K562 (cell line): Measurements from ENCODE around the gene FOXN3. TPM values are rescaled to one million over a fixed set of nuclear protein-coding genes. Genes with fewer than 3 reads are reported as not detected.

Source experiments
- ATAC-seq: fragments of 200-7000 bp; cut with Tn5 transposase; 3 replicates; pipeline ENCODE4 v1.9.1; 2020; ENCODE audit warnings: moderate library complexity
- BruUV-seq: library from RNA; stranded (reverse); fragments of 400-500 nt; replicated peaks from 2 replicates; lab custom pipeline; 2021; lab: Mats Ljungman, UMichigan
- CTCF ChIA-PET: fragments of 300-600 bp; formaldehyde crosslinking; extraction: SDS; loops from one replicate; lab custom pipeline; 2021; ENCODE audit warnings: low intra/inter-chr PET ratio; lab: Yijun Ruan, JAX
- POLR2A ChIA-PET: fragments of 300-600, 350-650 bp; sonication (Branson Sonifier 250); formaldehyde crosslinking; extraction: SDS; loops from one replicate; lab custom pipeline; 2021; ENCODE audit warnings: antibody characterized with exemption, inconsistent platforms; lab: Yijun Ruan, JAX
- DNase-seq, 4 experiments: peaks; one replicate each; pipeline versions ENCODE4 v3.0.0 to v3.0.0-alpha.2; 2011 to 2018; ENCODE audit warnings: low spot score in 3 of 4, mixed read lengths in 3 of 4; ENCODE audit errors: extremely low read depth in 1 of 4
- FAIRE-seq: peaks from 2 replicates; lab custom pipeline; 2011; peaks lifted over from hg19 to GRCh38; lab: Jason Lieb, UNC
- H2AFZ ChIP-seq: 2 replicates; pipeline ENCODE4 v1.6.0; 2011; ENCODE audit warnings: low read depth, low read length, control low read depth, inconsistent platforms
- H3K27ac ChIP-seq: fragments of 200-600 bp; 3 replicates; pipeline ENCODE4 v1.8.0; 2011; ENCODE audit warnings: low read depth, mild to moderate bottlenecking, control low read depth, inconsistent platforms, low read length, moderate library complexity, mixed read lengths; ENCODE audit errors: extremely low read depth
- H3K27me3 ChIP-seq, 2 experiments: fragments of 300-600 bp in 1 of 2; 2 replicates in 1 of 2; 3 replicates in 1 of 2; pipeline versions ENCODE4 v1.6.0 to v1.8.0; 2011; ENCODE audit warnings: inconsistent platforms in 2 of 2, low read length in 2 of 2, mild to moderate bottlenecking in 1 of 2, mixed read lengths in 1 of 2, moderate library complexity in 1 of 2; ENCODE audit not compliant: control insufficient read depth in 2 of 2, insufficient read depth in 2 of 2
- H3K36me3 ChIP-seq: fragments of 300-600 bp; 3 replicates; pipeline ENCODE4 v1.8.0; 2011; ENCODE audit warnings: mild to moderate bottlenecking, low read length, inconsistent platforms; ENCODE audit not compliant: control insufficient read depth, insufficient read depth
- H3K4me1 ChIP-seq, 2 experiments: fragments of 200-600 bp in 1 of 2; replicated peaks in 1 of 2; 2 replicates in 1 of 2; 3 replicates in 1 of 2; pipeline versions ENCODE4 v1.5.1 to v1.8.0; 2011; ENCODE audit warnings: inconsistent platforms in 2 of 2, low read length in 2 of 2, mild to moderate bottlenecking in 1 of 2, mixed read lengths in 1 of 2, moderate library complexity in 1 of 2; ENCODE audit not compliant: control insufficient read depth in 2 of 2, insufficient read depth in 2 of 2
- H3K4me2 ChIP-seq: 2 replicates; pipeline ENCODE4 v1.6.1; 2011; ENCODE audit warnings: low read length, control low read depth, inconsistent platforms, mixed read lengths; ENCODE audit not compliant: insufficient read depth
- H3K4me3 ChIP-seq: fragments of 200-600 bp; sonication (generic), shearing (Covaris generic); 2 replicates; pipeline ENCODE4 v1.5.1; 2016; ENCODE audit warnings: control low read depth, inconsistent platforms
- H3K79me2 ChIP-seq: fragments of 200-600 bp; 3 replicates; pipeline ENCODE4 v1.8.0; 2011; ENCODE audit warnings: low read length, inconsistent platforms; ENCODE audit not compliant: control insufficient read depth, insufficient read depth
- H3K9ac ChIP-seq, 2 experiments: 2 replicates each; pipeline versions ENCODE4 v1.6.0 to v1.6.1; 2011; ENCODE audit warnings: low read depth in 2 of 2, low read length in 2 of 2, control low read depth in 1 of 2, inconsistent platforms in 1 of 2, mild to moderate bottlenecking in 1 of 2, mixed read lengths in 1 of 2; ENCODE audit not compliant: insufficient read depth in 1 of 2
- H3K9me1 ChIP-seq: one replicate; pipeline ENCODE4 v1.6.0; 2011; ENCODE audit warnings: inconsistent platforms, mild to moderate bottlenecking, low read length, moderate library complexity; ENCODE audit not compliant: control insufficient read depth, insufficient read depth
- H3K9me3 ChIP-seq: replicated peaks from 2 replicates; pipeline ENCODE4 v1.5.1; 2011; ENCODE audit warnings: low read depth, low read length, inconsistent platforms; ENCODE audit not compliant: control insufficient read depth, insufficient read depth
- H4K20me1 ChIP-seq: replicated peaks from 2 replicates; pipeline ENCODE4 v1.6.1; 2011; ENCODE audit warnings: low read length, inconsistent platforms, mixed read lengths; ENCODE audit not compliant: control insufficient read depth, insufficient read depth
- CHD2 ChIP-seq: IDR thresholded peaks from 2 replicates; pipeline ENCODE4 v1.6.1; 2011; ENCODE audit warnings: low read depth, low read length
- CREBBP ChIP-seq: IDR thresholded peaks from one replicate; pipeline ENCODE4 v1.6.1; 2012; ENCODE audit warnings: low read depth, mild to moderate bottlenecking, control low read depth, inconsistent platforms, low read length
- HIVEP1 ChIP-seq: fragments of 250-450 bp; sonication (Bioruptor Pico); IDR thresholded peaks from 2 replicates; pipeline ENCODE4 v1.4.0; 2020; ENCODE audit warnings: mild to moderate bottlenecking
- NFYB ChIP-seq: IDR thresholded peaks from 2 replicates; pipeline ENCODE4 v1.6.1; 2011; ENCODE audit warnings: mild to moderate bottlenecking, moderate library complexity; ENCODE audit not compliant: insufficient read length; ENCODE audit errors: extremely low read depth
- RHOXF2B ChIP-seq: fragments of 250-450 bp; sonication (Bioruptor Pico); conservative IDR thresholded peaks from 2 replicates; pipeline ENCODE4 v1.5.1; 2021
- STAT5A ChIP-seq: IDR thresholded peaks from 2 replicates; pipeline ENCODE4 v1.6.1; 2012; ENCODE audit warnings: low read length, inconsistent platforms, borderline replicate concordance
- TAF1 ChIP-seq: IDR thresholded peaks from 2 replicates; pipeline ENCODE4 v1.6.1; 2011; ENCODE audit warnings: mild to moderate bottlenecking, low read length, moderate library complexity; ENCODE audit not compliant: insufficient read depth, control insufficient read depth, severe bottlenecking; ENCODE audit errors: extremely low read depth
- TCFL5 ChIP-seq: fragments of 250-450 bp; sonication (Bioruptor Pico); conservative IDR thresholded peaks from 2 replicates; pipeline ENCODE4 v1.6.1; 2021; ENCODE audit warnings: mild to moderate bottlenecking, moderate library complexity, matching md5 sums
- ZNF146 ChIP-seq: IDR thresholded peaks from one replicate; pipeline ENCODE4 v1.6.1; 2018; ENCODE audit warnings: missing compliant biosample characterization; ENCODE audit not compliant: unreplicated experiment
- ZNF589 ChIP-seq: fragments of 200-800 bp; sonication (Bioruptor generic); IDR thresholded peaks from 2 replicates; pipeline ENCODE4 v1.6.1; 2016; ENCODE audit warnings: low read depth, missing genetic modification characterization, missing compliant biosample characterization
- WGBS: fragments of 100-300 bp; shearing (Covaris generic); methylation state at CpG from one replicate; pipeline ENCODE4 v1.1.6; 2016; ENCODE audit warnings: low coverage, mixed read lengths; ENCODE audit not compliant: insufficient coverage; ENCODE audit errors: missing lambda C conversion rate; 5-methylcytosine and 5-hydroxymethylcytosine counted together
- in situ Hi-C: fragments of 300-500 bp; cut with MboI; formaldehyde crosslinking; loops from 4 replicates; pipeline ENCODE4 v1.15.0; 2018; ENCODE audit warnings: inconsistent platforms, mixed read lengths
- intact Hi-C: fragments of 100-400 bp; cut with micrococcal nuclease; formaldehyde crosslinking; loops from 2 replicates; pipeline ENCODE4 v1.14.2; 2022
- polyA plus RNA-seq, 8 experiments: library from polyadenylated mRNA; depleted of rRNA in 4 of 8; stranded (reverse) in 5 of 8; unstranded in 3 of 8; fragments of >200 nt; fragmentation: Nextera tagmentation in 2 of 8; fragmentation: Illumina TruSeq in 1 of 8; extraction: Ambion mirVana in 2 of 8; extraction: Trizol in 1 of 8; gene quantifications; 2 replicates each; pipeline versions ENCODE4 v1.2.1 to v1.2.3, GENCODE V29; 2011 to 2014; ENCODE audit warnings: inconsistent platforms in 1 of 8, missing spikeins in 1 of 8
- total RNA-seq, 7 experiments: library from RNA; depleted of rRNA in 6 of 7; stranded (reverse); fragments of >200 nt in 6 of 7; fragmentation: Illumina TruSeq in 2 of 7; extraction: Trizol in 2 of 7; gene quantifications; 2 replicates each; pipeline versions ENCODE4 v1.2.1 to v1.2.3, GENCODE V29; 2011 to 2021; ENCODE audit warnings: low replicate concordance in 1 of 7
- TF ChIP-seq, protein P1 (sequence below): sonication (generic); formaldehyde crosslinking; IDR thresholded peaks from 2 replicates; pipeline ENCODE4 v1.8.0; 2022; ENCODE audit warnings: missing genetic modification reagents, mild to moderate bottlenecking, moderate library complexity, borderline replicate concordance
- TF ChIP-seq, protein P2 (sequence below): fragments of 200-800 bp; sonication (Bioruptor generic); IDR thresholded peaks from 2 replicates; pipeline ENCODE4 v1.6.1; 2017; ENCODE audit warnings: missing genetic modification characterization, missing compliant biosample characterization
- TF ChIP-seq, protein P3 (sequence below): sonication (generic); formaldehyde crosslinking; IDR thresholded peaks from 2 replicates; pipeline ENCODE4 v1.8.1; 2023; ENCODE audit warnings: mild to moderate bottlenecking, missing genetic modification reagents
- TF ChIP-seq, protein P4 (sequence below): fragments of 250-450 bp; sonication (Bioruptor Pico); IDR thresholded peaks from 2 replicates; pipeline ENCODE4 v1.4.0; 2020

Gene FOXN3
- total and polyA plus RNA-seq, 9 of the 15 experiments (the other 6 are each of a cell fraction or from before 2014, with no cell fraction given), result 0.07 to 1.3 (median 0.40) TPM

DNA sequence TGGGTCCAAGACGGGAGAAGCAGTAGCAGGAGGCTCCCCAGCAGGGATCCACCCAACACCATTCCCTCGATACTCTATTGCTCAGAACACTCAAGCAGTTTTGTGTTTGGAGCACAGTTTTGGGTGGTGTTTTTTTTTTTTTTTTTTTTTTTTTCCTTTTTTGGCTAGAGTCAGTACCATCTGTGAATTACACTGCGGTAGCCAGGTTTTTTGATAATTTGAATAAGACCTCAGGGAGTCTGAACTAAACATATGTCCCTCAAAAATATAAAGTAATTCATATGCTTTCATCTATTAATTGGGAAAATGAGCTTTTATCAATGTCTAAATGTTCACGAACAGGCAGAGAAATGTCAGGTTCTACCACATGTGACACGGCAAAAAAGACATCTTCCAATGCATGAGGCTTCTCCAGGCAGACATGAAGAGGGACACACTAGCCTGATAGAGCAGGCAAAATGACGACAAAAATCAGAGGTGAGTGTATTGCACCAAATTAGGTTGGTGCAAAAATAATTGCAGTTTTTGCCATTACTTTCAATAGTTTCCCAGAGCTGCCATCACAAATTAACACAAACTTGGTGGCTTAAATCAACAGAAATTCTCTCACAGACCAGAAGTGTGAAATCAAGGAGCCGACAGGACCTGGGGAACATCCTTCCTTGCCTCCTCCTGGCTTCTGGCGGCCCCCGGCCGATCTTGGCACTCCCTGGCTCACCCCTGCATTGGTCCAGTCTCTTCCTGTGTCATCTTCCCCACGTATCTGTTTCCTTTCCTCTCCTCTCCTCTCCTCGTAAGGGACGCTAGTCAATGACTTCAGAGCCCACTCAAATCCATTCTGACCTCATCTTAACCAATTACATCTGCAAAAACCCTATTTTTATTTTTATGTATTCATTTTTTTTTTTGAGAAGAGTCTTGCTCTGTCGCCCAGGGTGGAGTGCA lies 33.9 kb downstream of the FOXN3 start:
- Histone ChIP-seq H3K27me3 (no peaks in the 10 kb centered on the region; a peak in 2 of 5 replicates), H3K4me1 (no peaks in the 10 kb centered on the region), H3K27ac (no peak overlapping the region), H3K4me3 (no peak overlapping the region), H3K4me2 (no peak overlapping the region), H3K79me2 (no peaks in the 10 kb centered on the region), H3K9ac (no peak overlapping the region), H3K9me3 (no peaks in the 10 kb centered on the region), H3K36me3 (no peaks in the 10 kb centered on the region), H2AFZ (no peak overlapping the region), H4K20me1 (no peaks in the 10 kb centered on the region), H3K9me1 (no peaks in the 10 kb centered on the region)
- ChIA-PET POLR2A (interaction anchor here (0.6 kb wide), 1 partner anchor 219 kb away, joined by 3 read pairs; no protein-coding TSS in a partner anchor), CTCF (no interaction called here)
- in situ Hi-C loops, result no loop called here
- under 1% methylated on average over 13 of the region's 14 CpGs for WGBS
- ATAC-seq (no peak), DNase-seq (no peak), FAIRE-seq (no peak)
- no TSS peak for BruUV-seq
- intact Hi-C loops, result no loop called here
- TF ChIP-seq, protein P1, sequence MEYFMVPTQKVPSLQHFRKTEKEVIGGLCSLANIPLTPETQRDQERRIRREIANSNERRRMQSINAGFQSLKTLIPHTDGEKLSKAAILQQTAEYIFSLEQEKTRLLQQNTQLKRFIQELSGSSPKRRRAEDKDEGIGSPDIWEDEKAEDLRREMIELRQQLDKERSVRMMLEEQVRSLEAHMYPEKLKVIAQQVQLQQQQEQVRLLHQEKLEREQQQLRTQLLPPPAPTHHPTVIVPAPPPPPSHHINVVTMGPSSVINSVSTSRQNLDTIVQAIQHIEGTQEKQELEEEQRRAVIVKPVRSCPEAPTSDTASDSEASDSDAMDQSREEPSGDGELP, result no peak
- TF ChIP-seq CHD2, result no peak
- no peak for TF ChIP-seq NFYB
- TF ChIP-seq RHOXF2B (CRISPR knock-in tag), result no peak
- no peak for TF ChIP-seq ZNF146 (CRISPR knock-in tag)
- TF ChIP-seq, protein P2, sequence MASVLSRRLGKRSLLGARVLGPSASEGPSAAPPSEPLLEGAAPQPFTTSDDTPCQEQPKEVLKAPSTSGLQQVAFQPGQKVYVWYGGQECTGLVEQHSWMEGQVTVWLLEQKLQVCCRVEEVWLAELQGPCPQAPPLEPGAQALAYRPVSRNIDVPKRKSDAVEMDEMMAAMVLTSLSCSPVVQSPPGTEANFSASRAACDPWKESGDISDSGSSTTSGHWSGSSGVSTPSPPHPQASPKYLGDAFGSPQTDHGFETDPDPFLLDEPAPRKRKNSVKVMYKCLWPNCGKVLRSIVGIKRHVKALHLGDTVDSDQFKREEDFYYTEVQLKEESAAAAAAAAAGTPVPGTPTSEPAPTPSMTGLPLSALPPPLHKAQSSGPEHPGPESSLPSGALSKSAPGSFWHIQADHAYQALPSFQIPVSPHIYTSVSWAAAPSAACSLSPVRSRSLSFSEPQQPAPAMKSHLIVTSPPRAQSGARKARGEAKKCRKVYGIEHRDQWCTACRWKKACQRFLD (CRISPR knock-in tag), result no peak
- no peak for TF ChIP-seq HIVEP1
- no peak for TF ChIP-seq STAT5A
- TF ChIP-seq, protein P3, sequence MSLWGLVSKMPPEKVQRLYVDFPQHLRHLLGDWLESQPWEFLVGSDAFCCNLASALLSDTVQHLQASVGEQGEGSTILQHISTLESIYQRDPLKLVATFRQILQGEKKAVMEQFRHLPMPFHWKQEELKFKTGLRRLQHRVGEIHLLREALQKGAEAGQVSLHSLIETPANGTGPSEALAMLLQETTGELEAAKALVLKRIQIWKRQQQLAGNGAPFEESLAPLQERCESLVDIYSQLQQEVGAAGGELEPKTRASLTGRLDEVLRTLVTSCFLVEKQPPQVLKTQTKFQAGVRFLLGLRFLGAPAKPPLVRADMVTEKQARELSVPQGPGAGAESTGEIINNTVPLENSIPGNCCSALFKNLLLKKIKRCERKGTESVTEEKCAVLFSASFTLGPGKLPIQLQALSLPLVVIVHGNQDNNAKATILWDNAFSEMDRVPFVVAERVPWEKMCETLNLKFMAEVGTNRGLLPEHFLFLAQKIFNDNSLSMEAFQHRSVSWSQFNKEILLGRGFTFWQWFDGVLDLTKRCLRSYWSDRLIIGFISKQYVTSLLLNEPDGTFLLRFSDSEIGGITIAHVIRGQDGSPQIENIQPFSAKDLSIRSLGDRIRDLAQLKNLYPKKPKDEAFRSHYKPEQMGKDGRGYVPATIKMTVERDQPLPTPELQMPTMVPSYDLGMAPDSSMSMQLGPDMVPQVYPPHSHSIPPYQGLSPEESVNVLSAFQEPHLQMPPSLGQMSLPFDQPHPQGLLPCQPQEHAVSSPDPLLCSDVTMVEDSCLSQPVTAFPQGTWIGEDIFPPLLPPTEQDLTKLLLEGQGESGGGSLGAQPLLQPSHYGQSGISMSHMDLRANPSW (CRISPR knock-in tag), result no peak
- TF ChIP-seq TAF1, result no peak
- no peak for TF ChIP-seq ZNF589 (CRISPR knock-in tag)
- no peak for TF ChIP-seq CREBBP
- TF ChIP-seq TCFL5 (CRISPR knock-in tag), result no peak
- TF ChIP-seq, protein P4, sequence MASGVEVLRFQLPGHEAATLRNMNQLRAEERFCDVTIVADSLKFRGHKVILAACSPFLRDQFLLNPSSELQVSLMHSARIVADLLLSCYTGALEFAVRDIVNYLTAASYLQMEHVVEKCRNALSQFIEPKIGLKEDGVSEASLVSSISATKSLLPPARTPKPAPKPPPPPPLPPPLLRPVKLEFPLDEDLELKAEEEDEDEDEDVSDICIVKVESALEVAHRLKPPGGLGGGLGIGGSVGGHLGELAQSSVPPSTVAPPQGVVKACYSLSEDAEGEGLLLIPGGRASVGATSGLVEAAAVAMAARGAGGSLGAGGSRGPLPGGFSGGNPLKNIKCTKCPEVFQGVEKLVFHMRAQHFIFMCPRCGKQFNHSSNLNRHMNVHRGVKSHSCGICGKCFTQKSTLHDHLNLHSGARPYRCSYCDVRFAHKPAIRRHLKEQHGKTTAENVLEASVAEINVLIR (CRISPR knock-in tag), result no peak
